H1 (cell line): ENCODE data around the gene NUP88. TPM values are rescaled to one million over a fixed set of nuclear protein-coding genes. Genes with fewer than 3 reads are reported as not detected.

ENCODE experiments used
- BCL11A ChIP-seq, 2 experiments: IDR thresholded peaks; one replicate each; pipeline ENCODE4 v1.6.1; 2011; ENCODE audit warnings: low read depth in 2 of 2, low read length in 2 of 2, mild to moderate bottlenecking in 2 of 2
- CHD7 ChIP-seq: fragments of 300-600 bp; sonication (generic); IDR thresholded peaks from 2 replicates; pipeline ENCODE4 v1.7.1; 2012; ENCODE audit warnings: low read length, moderate library complexity, mild to moderate bottlenecking, inconsistent platforms; ENCODE audit not compliant: insufficient replicate concordance
- GTF2F1 ChIP-seq: IDR thresholded peaks from 2 replicates; pipeline ENCODE4 v1.6.1; 2012; ENCODE audit warnings: low read depth, low read length, improper control_type of control experiment, borderline replicate concordance
- SAP30 ChIP-seq: fragments of 300-600 bp; sonication (generic); IDR thresholded peaks from 2 replicates; pipeline ENCODE4 v1.7.1; 2012; ENCODE audit warnings: low read length, moderate library complexity, mild to moderate bottlenecking, inconsistent platforms; ENCODE audit not compliant: insufficient read depth, insufficient replicate concordance
- SP4 ChIP-seq: IDR thresholded peaks from 2 replicates; pipeline ENCODE4 v1.6.1; 2012; ENCODE audit warnings: low read length, inconsistent platforms
- SRF ChIP-seq: IDR thresholded peaks from 2 replicates; pipeline ENCODE4 v1.6.1; 2011; ENCODE audit warnings: mild to moderate bottlenecking, low read depth, low read length, moderate library complexity
- TCF12 ChIP-seq: IDR thresholded peaks from 2 replicates; pipeline ENCODE4 v1.6.1; 2011; ENCODE audit warnings: low read depth, mild to moderate bottlenecking, low read length
- polyA plus RNA-seq, 7 experiments: library from polyadenylated mRNA; depleted of rRNA in 3 of 7; stranded (reverse) in 5 of 7; unstranded in 2 of 7; fragments of >200 nt in 5 of 7; fragments of 200-250 nt in 2 of 7; gene quantifications; 1 replicate in 5 of 7; 2 replicates in 1 of 7; 4 replicates in 1 of 7; pipeline versions ENCODE4 v1.2.1 to v1.2.3, GENCODE V29; 2011 to 2013; ENCODE audit warnings: missing spikeins in 2 of 7, mixed read lengths in 2 of 7
- total RNA-seq: library from RNA; stranded (reverse); fragmentation: NEBNext Ultra II Directional; extraction: Animal tissue kit (Norgen Biotek cat#: 25700); gene quantifications from 2 replicates; pipeline ENCODE4 v1.2.1, GENCODE V29; 2021

The NUP88 gene
- total and polyA plus RNA-seq, 2 of the 8 experiments (the other 6 are each of a cell fraction or from before 2014, with no cell fraction given): 77.4 to 105 TPM

GRCh38 chr17:5437721-5438317, 18.4 kb upstream of the NUP88 start (continued):
- TF ChIP-seq CHD7 (no peak), SP4 (no peak), SRF (no peak), BCL11A (IDR thresholded peaks at IDR 0.05; ENCODE audit: low read depth in 2 of 2, low read length in 2 of 2) (no peak), SAP30 (no peak), TCF12 (no peak), GTF2F1 (no peak)
